Immature natural killer cell (primary cell): ENCODE results near the gene GOLGA8J. TPM values are rescaled to one million over a fixed set of nuclear protein-coding genes. Genes with fewer than 3 reads are reported as not detected.
"Not testable (repeated sequence)": the region's sequence is repeated elsewhere in the genome, so short reads cannot be mapped to it uniquely, and the experiment has no call there.

Source experiments
- DNase-seq, 3 donors: peaks; one replicate each; pipeline ENCODE4 v3.0.0; 2022; ENCODE audit warnings: mixed read lengths in 1 of 3
- H3K27ac Mint-ChIP-seq, 6 donors: one replicate each; pipeline ENCODE4 v1.8.0; 2020; ENCODE audit warnings: mixed read lengths in 6 of 6, mild to moderate bottlenecking in 5 of 6, inconsistent platforms in 4 of 6, moderate library complexity in 3 of 6
- H3K27me3 Mint-ChIP-seq, 3 donors: one replicate each; pipeline ENCODE4 v1.8.0; 2020 to 2021; ENCODE audit warnings: low read depth in 3 of 3, mild to moderate bottlenecking in 3 of 3, mixed read lengths in 3 of 3, moderate library complexity in 3 of 3, inconsistent platforms in 1 of 3
- H3K36me3 Mint-ChIP-seq, 3 donors: one replicate each; pipeline ENCODE4 v1.8.0; 2020; ENCODE audit warnings: mixed read lengths in 3 of 3, inconsistent platforms in 2 of 3, mild to moderate bottlenecking in 2 of 3
- H3K4me1 Mint-ChIP-seq, 2 donors: one replicate each; pipeline ENCODE4 v1.8.0; 2020; ENCODE audit warnings: inconsistent platforms in 2 of 2, mild to moderate bottlenecking in 2 of 2, mixed read lengths in 2 of 2, moderate library complexity in 1 of 2
- H3K4me3 Mint-ChIP-seq, 5 donors: one replicate each; pipeline ENCODE4 v1.8.0; 2020; ENCODE audit warnings: mild to moderate bottlenecking in 5 of 5, mixed read lengths in 5 of 5, inconsistent platforms in 3 of 5, moderate library complexity in 3 of 5
- H3K9me3 Mint-ChIP-seq, 6 donors: one replicate each; pipeline ENCODE4 v1.8.0; 2020; ENCODE audit warnings: mild to moderate bottlenecking in 6 of 6, mixed read lengths in 6 of 6, inconsistent platforms in 4 of 6, moderate library complexity in 3 of 6
- polyA plus RNA-seq, 3 donors: library from polyadenylated mRNA; unstranded; fragments of 300-500 nt; fragmentation: Illumina TruSeq; gene quantifications; one replicate each; pipeline ENCODE4 v1.2.3, GENCODE V29; 2021

Gene GOLGA8J
- polyA plus RNA-seq, 3 donors from 2014 or later, result 0.17 TPM; not detected in 2

GRCh38 chr15:30134751-30135150 is 52.0 kb downstream of the GOLGA8J start, which contains the start of gene GOLGA8T:
TSS of gene GOLGA8T (plus strand) at chr15:30135051. CDS start at chr15:30135149, 98 bp downstream.
- H3K4me1 Mint-ChIP-seq, H3K27ac Mint-ChIP-seq, DNase-seq, H3K36me3 Mint-ChIP-seq, H3K4me3 Mint-ChIP-seq, H3K9me3 Mint-ChIP-seq, H3K27me3 Mint-ChIP-seq: not testable (repeated sequence)

Other genes with a start within 250 kb of the GOLGA8J start
- gene GOLGA8T, start 52.1 kb downstream of the GOLGA8J start, polyA plus RNA-seq, result under 1 TPM in 2 of 3 donors, not detected in 1; 0.16 to 0.20 TPM